Panc1 (cell line): ENCODE data around the gene DUSP14. TPM values are rescaled to one million over a fixed set of nuclear protein-coding genes. Genes with fewer than 3 reads are reported as not detected.

ENCODE experiments used
- ATAC-seq: fragments of 200-7000 bp; cut with Tn5 transposase; 2 replicates; pipeline ENCODE4 v1.9.1; 2020; ENCODE audit warnings: mild to moderate bottlenecking, moderate library complexity
- BruUV-seq: library from RNA; stranded (reverse); fragments of 400-500 nt; replicated peaks from 2 replicates; lab custom pipeline; 2021; lab: Mats Ljungman, UMichigan
- CTCF ChIA-PET: fragments of 300-600 bp; sonication (Branson Sonifier 250); formaldehyde crosslinking; loops from one replicate; lab custom pipeline; 2022; ENCODE audit warnings: antibody characterized with exemption; lab: Charles Lee
- POLR2A ChIA-PET: fragments of 300-600 bp; sonication (Branson Sonifier 250); formaldehyde crosslinking; loops from one replicate; lab custom pipeline; 2022; ENCODE audit warnings: antibody characterized with exemption; lab: Charles Lee
- DNase-seq: peaks from one replicate; pipeline ENCODE4 v3.0.0-alpha.2; 2010; ENCODE audit warnings: low read depth, low spot score
- H3K27ac ChIP-seq: 2 replicates; pipeline ENCODE4 v1.5.1; 2011; ENCODE audit warnings: mild to moderate bottlenecking, low read length, inconsistent platforms
- H3K27me3 ChIP-seq: fragments of 200-500 bp; sonication (Bioruptor generic); 2 replicates; pipeline ENCODE4 v1.6.0; 2014; ENCODE audit warnings: low read length, inconsistent platforms; ENCODE audit not compliant: control insufficient read depth, insufficient read depth
- H3K36me3 ChIP-seq: fragments of 200-500 bp; sonication (Bioruptor generic); 2 replicates; pipeline ENCODE4 v1.5.1; 2014; ENCODE audit warnings: inconsistent platforms, mild to moderate bottlenecking, low read length, moderate library complexity; ENCODE audit not compliant: control insufficient read depth, insufficient read depth
- H3K4me1 ChIP-seq: 2 replicates; pipeline ENCODE4 v1.5.1; 2011; ENCODE audit warnings: inconsistent platforms, mild to moderate bottlenecking, low read length, moderate library complexity; ENCODE audit not compliant: control insufficient read depth, insufficient read depth
- H3K4me3 ChIP-seq, 2 experiments: 2 replicates each; pipeline ENCODE4 v1.5.1; 2011 to 2012; ENCODE audit warnings: low read depth in 2 of 2, low read length in 2 of 2, mild to moderate bottlenecking in 2 of 2, inconsistent platforms in 1 of 2, moderate library complexity in 1 of 2
- H3K9me3 ChIP-seq: fragments of 200-500 bp; sonication (Bioruptor generic); 2 replicates; pipeline ENCODE4 v1.5.1; 2014; ENCODE audit warnings: low read depth, mild to moderate bottlenecking, inconsistent platforms, low read length, moderate library complexity; ENCODE audit not compliant: control insufficient read depth, insufficient read depth
- CTCF ChIP-seq: fragments of 450-650 bp; IDR thresholded peaks from 2 replicates; pipeline ENCODE4 v1.5.1; 2017; ENCODE audit warnings: mild to moderate bottlenecking
- POLR2AphosphoS5 ChIP-seq: IDR thresholded peaks from 2 replicates; pipeline ENCODE4 v1.6.1; 2012; ENCODE audit warnings: mild to moderate bottlenecking, low read depth, low read length, moderate library complexity
- REST ChIP-seq, 2 experiments: IDR thresholded peaks; 2 replicates each; pipeline ENCODE4 v1.6.1; 2011 to 2012; ENCODE audit warnings: low read depth in 2 of 2, control low read depth in 1 of 2, low read length in 1 of 2, mild to moderate bottlenecking in 1 of 2, moderate library complexity in 1 of 2; ENCODE audit not compliant: insufficient read depth in 1 of 2
- SIN3A ChIP-seq: IDR thresholded peaks from 2 replicates; pipeline ENCODE4 v1.6.1; 2012; ENCODE audit warnings: low read depth, mild to moderate bottlenecking, low read length, moderate library complexity, borderline replicate concordance; ENCODE audit not compliant: insufficient read depth
- TCF7L2 ChIP-seq: IDR thresholded peaks from 2 replicates; pipeline ENCODE4 v1.6.1; 2011; ENCODE audit warnings: mild to moderate bottlenecking, low read depth, low read length, inconsistent platforms
- in situ Hi-C: cut with HindIII; loops from 2 replicates; pipeline ENCODE4 v1.10.0; 2016; ENCODE audit warnings: low sequenced_read_pairs, low pct_unique_long_range_greater_than_20kb
- intact Hi-C: fragments of 100-400 bp; cut with micrococcal nuclease; formaldehyde crosslinking; loops from one replicate; pipeline ENCODE4 v1.10.0; 2022; ENCODE audit not compliant: unreplicated experiment
- total RNA-seq: library from RNA; stranded (reverse); gene quantifications from one replicate; pipeline ENCODE4 v1.2.1, GENCODE V29; 2021; ENCODE audit not compliant: unreplicated experiment

DUSP14 gene
- total RNA-seq, 1 experiment from 2014 or later, result 23.1 TPM

- no peaks in the 10 kb centered on the region for H3K9me3 ChIP-seq
- no peak overlapping the region for H3K27ac ChIP-seq
- H3K4me1 ChIP-seq, result no peaks in the 10 kb centered on the region
- H3K36me3 ChIP-seq, result no peaks in the 10 kb centered on the region
- ATAC-seq (peak; percentile 91), DNase-seq (peak; percentile 13)
- POLR2A ChIA-PET, result interaction anchor here (0.6 kb wide), 1 partner anchor 288 kb away, joined by 3 read pairs; no protein-coding TSS in a partner anchor
- BruUV-seq, result no TSS peak
- TF ChIP-seq TCF7L2, result no peak
- peak; percentile 71 for TF ChIP-seq CTCF
- intact Hi-C loops (no loop called here), in situ Hi-C loops (no loop called here)
- no peak overlapping the region for H3K4me3 ChIP-seq
- H3K27me3 ChIP-seq, result no peaks in the 10 kb centered on the region
- CTCF ChIA-PET, result interaction anchor here (1.1 kb wide), 1 partner anchor 56 kb away, joined by 3 read pairs; no protein-coding TSS in a partner anchor
These were observed 37.7 kb downstream of the DUSP14 start for GRCh38 chr17:37527249-37527851.

GRCh38 chr17:37530420-37530819 lies 40.7 kb downstream of the DUSP14 start:
- Histone ChIP-seq H3K4me1 (no peaks in the 10 kb centered on the region), H3K36me3 (peaks cover 5% of the 10 kb centered on the region; the same call in 1 of the 2 replicates), H3K9me3 (no peaks in the 10 kb centered on the region), H3K4me3 (no peak overlapping the region), H3K27ac (no peak overlapping the region), H3K27me3 (no peaks in the 10 kb centered on the region)
- in situ Hi-C loops, result no loop called here
- ATAC-seq (no peak), DNase-seq (no peak)
- no peak for TF ChIP-seq SIN3A
- no peak for TF ChIP-seq CTCF
- no peak for TF ChIP-seq POLR2AphosphoS5
- TF ChIP-seq REST (IDR thresholded peaks at IDR 0.05; ENCODE audit: insufficient read depth in 1 of 2, low read depth in 2 of 2, low read length in 1 of 2), result no peak
- TF ChIP-seq TCF7L2, result no peak
- ChIA-PET POLR2A (no interaction called here), CTCF (no interaction called here)
- intact Hi-C loops, result no loop called here
- BruUV-seq, result no TSS peak
